Panc1 (cell line): ENCODE data around the gene PDE3A.

Experiments
- CTCF ChIP-seq: fragments of 450-650 bp; IDR thresholded peaks from 2 replicates; pipeline ENCODE4 v1.5.1; 2017; ENCODE audit warnings: mild to moderate bottlenecking
- POLR2AphosphoS5 ChIP-seq: IDR thresholded peaks from 2 replicates; pipeline ENCODE4 v1.6.1; 2012; ENCODE audit warnings: mild to moderate bottlenecking, low read depth, low read length, moderate library complexity
- REST ChIP-seq, 2 experiments: IDR thresholded peaks; 2 replicates each; pipeline ENCODE4 v1.6.1; 2011 to 2012; ENCODE audit warnings: low read depth in 2 of 2, control low read depth in 1 of 2, low read length in 1 of 2, mild to moderate bottlenecking in 1 of 2, moderate library complexity in 1 of 2; ENCODE audit not compliant: insufficient read depth in 1 of 2
- SIN3A ChIP-seq: IDR thresholded peaks from 2 replicates; pipeline ENCODE4 v1.6.1; 2012; ENCODE audit warnings: low read depth, mild to moderate bottlenecking, low read length, moderate library complexity, borderline replicate concordance; ENCODE audit not compliant: insufficient read depth

- TF ChIP-seq SIN3A: no peak
- no peak for TF ChIP-seq CTCF
- no peak for TF ChIP-seq POLR2AphosphoS5
- no peak for TF ChIP-seq REST (IDR thresholded peaks at IDR 0.05; ENCODE audit: insufficient read depth in 1 of 2, low read depth in 2 of 2, low read length in 1 of 2)
These were observed 261.2 kb downstream of the PDE3A start for GRCh38 chr12:20629414-20630156.
